Uterus (tissue), 2 donors: ENCODE results near the gene F2RL3.

Source experiments
- POLR2A ChIP-seq, 2 donors: fragments of 450-650 bp; IDR thresholded peaks; one replicate each; pipeline ENCODE4 v1.6.1; 2016; ENCODE audit warnings: antibody characterized with exemption in 2 of 2, mild to moderate bottlenecking in 1 of 2, moderate library complexity in 1 of 2
- TF ChIP-seq, protein P1 (sequence below), 4 experiments: fragments of 200-600 bp in 2 of 4; fragments of 450-650 bp in 2 of 4; sonication (generic) in 2 of 4; IDR thresholded peaks; one replicate each; pipeline ENCODE4 v1.5.1; 2016 to 2019; ENCODE audit warnings: antibody characterized with exemption in 4 of 4, mild to moderate bottlenecking in 2 of 4, moderate library complexity in 1 of 4

DNA sequence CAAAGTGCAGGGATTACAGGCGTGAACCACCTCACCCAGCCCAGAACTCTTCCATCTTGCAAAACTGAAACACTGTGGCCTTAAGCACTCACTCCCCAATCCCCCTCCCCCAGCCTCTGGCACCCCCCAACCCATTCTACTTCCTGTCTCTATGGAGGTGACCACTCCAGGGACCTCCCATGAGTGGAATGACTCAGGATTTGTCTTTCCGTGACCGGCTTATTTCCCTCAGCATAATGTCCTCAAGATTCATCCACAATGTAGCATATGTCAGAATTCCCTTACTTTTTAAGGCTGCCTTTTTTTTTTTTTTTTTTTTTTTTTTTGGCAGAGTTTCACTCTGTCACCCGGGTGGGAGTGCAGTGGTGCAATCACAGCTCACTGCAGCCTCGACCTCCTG is 3.6 kb upstream of the F2RL3 start:
- no peak for TF ChIP-seq POLR2A (IDR thresholded peaks at IDR 0.05)
- TF ChIP-seq, protein P1, sequence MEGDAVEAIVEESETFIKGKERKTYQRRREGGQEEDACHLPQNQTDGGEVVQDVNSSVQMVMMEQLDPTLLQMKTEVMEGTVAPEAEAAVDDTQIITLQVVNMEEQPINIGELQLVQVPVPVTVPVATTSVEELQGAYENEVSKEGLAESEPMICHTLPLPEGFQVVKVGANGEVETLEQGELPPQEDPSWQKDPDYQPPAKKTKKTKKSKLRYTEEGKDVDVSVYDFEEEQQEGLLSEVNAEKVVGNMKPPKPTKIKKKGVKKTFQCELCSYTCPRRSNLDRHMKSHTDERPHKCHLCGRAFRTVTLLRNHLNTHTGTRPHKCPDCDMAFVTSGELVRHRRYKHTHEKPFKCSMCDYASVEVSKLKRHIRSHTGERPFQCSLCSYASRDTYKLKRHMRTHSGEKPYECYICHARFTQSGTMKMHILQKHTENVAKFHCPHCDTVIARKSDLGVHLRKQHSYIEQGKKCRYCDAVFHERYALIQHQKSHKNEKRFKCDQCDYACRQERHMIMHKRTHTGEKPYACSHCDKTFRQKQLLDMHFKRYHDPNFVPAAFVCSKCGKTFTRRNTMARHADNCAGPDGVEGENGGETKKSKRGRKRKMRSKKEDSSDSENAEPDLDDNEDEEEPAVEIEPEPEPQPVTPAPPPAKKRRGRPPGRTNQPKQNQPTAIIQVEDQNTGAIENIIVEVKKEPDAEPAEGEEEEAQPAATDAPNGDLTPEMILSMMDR (IDR thresholded peaks at IDR 0.05): no peak
